A549 treated with ZK216348 at 1 μM for 4 hours (cell line): ENCODE measurements around the gene PROZ. TPM values are rescaled to one million over a fixed set of nuclear protein-coding genes. Genes with fewer than 3 reads are reported as not detected.

Source experiments
- total RNA-seq: library from RNA; stranded (reverse); fragments of 200-300 nt; extraction: Qiagen RNA extraction; gene quantifications from 5 replicates; pipeline ENCODE4 v1.2.3, GENCODE V29; 2022; ENCODE audit warnings: low read depth

The PROZ gene, protein sequence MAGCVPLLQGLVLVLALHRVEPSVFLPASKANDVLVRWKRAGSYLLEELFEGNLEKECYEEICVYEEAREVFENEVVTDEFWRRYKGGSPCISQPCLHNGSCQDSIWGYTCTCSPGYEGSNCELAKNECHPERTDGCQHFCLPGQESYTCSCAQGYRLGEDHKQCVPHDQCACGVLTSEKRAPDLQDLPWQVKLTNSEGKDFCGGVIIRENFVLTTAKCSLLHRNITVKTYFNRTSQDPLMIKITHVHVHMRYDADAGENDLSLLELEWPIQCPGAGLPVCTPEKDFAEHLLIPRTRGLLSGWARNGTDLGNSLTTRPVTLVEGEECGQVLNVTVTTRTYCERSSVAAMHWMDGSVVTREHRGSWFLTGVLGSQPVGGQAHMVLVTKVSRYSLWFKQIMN
- not detected in 5 replicates for total RNA-seq

DNA sequence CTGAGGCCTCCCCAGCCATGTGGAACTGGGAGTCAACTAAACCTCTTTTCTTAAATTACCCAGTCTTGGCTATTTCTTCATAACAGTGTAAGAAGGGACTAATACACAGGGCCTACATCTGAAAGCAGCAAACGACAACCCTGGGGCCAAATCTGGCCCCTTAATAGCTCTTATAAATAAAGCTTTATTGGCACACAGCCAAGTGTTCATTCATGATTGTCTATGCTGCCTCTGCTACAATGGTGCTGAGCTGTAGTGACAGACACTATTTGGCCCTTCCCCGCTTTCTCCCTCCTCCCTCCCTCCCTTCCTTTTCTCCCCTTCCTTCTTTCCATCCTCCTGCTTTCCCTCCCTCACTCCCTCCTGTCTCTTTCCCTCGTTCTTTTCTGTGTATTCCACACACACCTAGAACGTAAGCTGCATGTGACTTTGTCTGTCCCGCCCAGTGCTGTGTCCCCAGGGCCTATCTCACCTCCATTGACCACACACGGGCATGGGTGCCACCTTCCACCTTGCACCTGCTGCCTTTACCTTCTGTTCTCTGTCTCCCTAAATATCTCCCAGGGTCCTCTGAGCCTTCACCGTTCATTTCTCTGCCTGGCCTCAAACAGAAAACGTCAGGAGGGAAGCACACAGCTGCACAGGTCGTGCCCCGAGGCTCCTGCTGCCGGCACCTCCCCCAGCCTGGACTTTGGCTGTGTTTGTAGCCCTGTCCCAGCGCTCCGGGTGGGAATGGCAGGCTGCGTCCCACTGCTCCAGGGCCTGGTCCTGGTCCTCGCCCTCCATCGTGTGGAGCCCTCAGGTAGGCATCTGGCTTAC lies at the start of gene PROZ:
Gene PROZ (plus strand): TSS at position 720 of the 819 bp plus-strand sequence. CDS start 13 bp downstream, at position 733.

DNA sequence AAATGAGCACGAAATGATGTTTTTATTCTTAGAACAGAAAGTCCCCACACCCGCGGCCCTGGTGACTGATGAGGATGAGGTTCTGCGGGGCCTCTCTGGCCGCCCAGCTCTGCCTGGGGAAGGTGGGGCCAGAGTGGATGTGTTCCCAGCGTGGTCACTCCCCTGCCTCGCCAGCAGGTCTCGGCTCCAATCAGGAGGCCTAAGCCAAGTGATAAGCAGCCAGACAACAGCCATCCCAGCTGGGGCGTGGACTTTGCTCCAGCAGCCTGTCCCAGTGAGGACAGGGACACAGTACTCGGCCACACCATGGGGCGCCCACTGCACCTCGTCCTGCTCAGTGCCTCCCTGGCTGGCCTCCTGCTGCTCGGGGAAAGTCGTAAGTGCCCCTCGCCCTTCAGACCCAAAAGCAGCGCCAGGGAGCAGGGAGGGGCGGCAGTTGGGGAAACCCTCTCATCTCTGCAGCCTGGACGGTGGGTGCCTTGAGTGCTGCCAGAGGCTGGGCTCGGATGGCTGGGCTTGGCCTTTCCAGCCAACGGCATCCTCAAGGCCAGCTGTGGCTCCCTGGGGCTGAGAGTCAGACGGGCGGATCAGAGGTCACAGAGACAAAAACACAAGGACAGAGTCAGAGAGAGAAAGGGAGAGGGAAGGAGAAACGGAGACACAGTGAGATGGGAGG lies 35.8 kb upstream of the PROZ start, which contains the start of gene F10:
Gene F10 (plus strand): TSS at position 250 of the 676 bp plus-strand sequence. CDS start 57 bp downstream, at position 307.

DNA sequence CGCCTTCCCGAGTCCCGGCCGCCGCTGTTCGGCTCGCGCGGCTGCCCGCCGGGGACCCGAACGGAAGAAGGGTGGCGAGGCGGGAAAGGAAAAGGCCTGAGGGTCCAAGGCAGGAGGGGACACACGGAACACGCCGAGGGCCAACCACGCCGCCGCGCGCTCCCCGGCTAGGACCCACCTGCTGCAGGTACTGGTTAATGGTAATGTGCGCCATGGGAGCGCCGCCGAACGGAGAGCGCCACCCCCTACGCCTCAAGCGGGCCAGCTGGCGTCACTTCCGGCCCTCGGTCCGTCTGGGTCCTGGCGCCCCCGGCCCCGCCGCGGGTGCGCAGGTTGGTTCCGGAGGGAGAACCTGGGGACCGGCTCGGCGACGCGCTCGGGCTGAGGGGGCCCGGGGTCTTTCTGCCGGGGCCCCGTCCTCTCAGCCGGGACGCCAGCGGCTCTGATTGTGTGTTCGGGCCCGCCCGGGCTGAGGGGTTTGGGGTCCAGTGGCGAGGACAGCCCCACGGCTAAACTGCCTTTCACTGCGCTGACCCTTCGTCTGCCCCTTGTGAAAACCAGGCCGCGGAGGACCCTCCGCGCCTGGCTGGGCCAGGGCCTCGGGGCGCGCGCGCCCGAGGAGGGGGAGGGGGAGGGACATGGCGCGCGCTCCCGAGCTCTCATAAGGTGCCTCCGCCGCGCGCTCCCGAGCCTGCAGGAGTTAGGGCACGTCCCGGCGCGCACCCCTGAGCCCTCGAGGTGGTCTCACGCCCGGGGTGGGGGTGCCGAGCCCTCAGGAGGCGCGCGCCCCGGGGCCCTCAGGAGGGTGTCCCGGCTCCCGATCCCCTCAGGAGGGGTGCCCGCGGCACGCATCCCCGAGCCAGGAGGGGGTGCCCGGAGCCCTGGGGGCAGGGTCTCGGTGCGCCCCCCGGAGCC lies 50.2 kb downstream of the PROZ start, which contains the start of gene PCID2:
Gene PCID2 (minus strand): TSS at position 249 of the 915 bp plus-strand sequence. CDS start 35 bp downstream, at position 214.

DNA sequence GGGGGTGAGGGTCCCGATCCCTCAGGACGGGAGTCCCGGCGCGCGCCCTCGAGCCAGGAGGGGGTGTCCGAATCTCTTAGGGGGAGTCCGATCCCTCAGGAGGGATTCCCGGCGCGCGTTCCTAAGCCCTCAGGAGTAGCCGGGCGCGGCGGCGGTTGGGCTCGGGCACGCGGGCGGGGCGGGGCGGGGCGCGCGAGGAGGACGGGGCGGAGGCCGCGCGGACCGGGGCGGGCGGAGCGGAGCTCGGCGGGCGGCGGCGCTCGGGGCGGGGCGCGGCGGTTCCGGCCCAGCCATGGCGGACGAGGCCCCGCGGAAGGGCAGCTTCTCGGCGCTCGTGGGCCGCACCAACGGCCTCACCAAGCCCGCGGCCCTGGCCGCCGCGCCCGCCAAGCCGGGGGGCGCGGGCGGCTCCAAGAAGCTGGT lies 50.9 kb downstream of the PROZ start, which contains the start of gene CUL4A:
Gene CUL4A (plus strand): TSS at position 278 of the 423 bp plus-strand sequence. CDS start 15 bp downstream, at position 293.

Other genes starting within 250 kb of the PROZ start
- 0.09 to 1.4 TPM (median 0.41 TPM) in 5 replicates for gene MCF2L, start 189.4 kb upstream of the PROZ start, total RNA-seq
- gene F7, start 52.9 kb upstream of the PROZ start, total RNA-seq, result 0.07 to 0.13 TPM (median 0.11 TPM) in 5 replicates
- gene F10, start 35.8 kb upstream of the PROZ start, total RNA-seq, result not detected in 5 replicates
- gene PCID2, start 50.0 kb downstream of the PROZ start, total RNA-seq, result 37.5 to 45.3 TPM (median 43.7 TPM) in 5 replicates
- gene CUL4A, start 51.0 kb downstream of the PROZ start, total RNA-seq, result 51.5 to 74.4 TPM (median 57.4 TPM) in 5 replicates
- 71.7 to 100 TPM (median 90.5 TPM) in 5 replicates for gene LAMP1, start 138.6 kb downstream of the PROZ start, total RNA-seq
- 1.1 to 2.1 TPM (median 1.6 TPM) in 5 replicates for gene GRTP1, start 205.5 kb downstream of the PROZ start, total RNA-seq